Psoas muscle (tissue), 8 donors: Measurements from ENCODE around the gene CCDC97. TPM values are rescaled to one million over a fixed set of nuclear protein-coding genes. Genes with fewer than 3 reads are reported as not detected.

Experiments
- ATAC-seq, 4 donors: fragments of 200-7000 bp; cut with Tn5 transposase; one replicate each; pipeline ENCODE4 v1.9.1; 2020; ENCODE audit warnings: moderate library complexity in 3 of 4, mild to moderate bottlenecking in 2 of 4
- DNase-seq, 2 donors: peaks; one replicate each; pipeline ENCODE4 v3.0.0-alpha.2; 2020
- H3K27ac ChIP-seq: fragments of 200-600 bp; one replicate; pipeline ENCODE4 v1.8.0; 2022
- H3K27me3 ChIP-seq, 3 donors: fragments of 200-600 bp in 1 of 3; one replicate each; pipeline versions ENCODE4 v1.6.1 to v1.8.0; 2013 to 2022; ENCODE audit warnings: low read length in 2 of 3, mild to moderate bottlenecking in 2 of 3, moderate library complexity in 1 of 3; ENCODE audit not compliant: insufficient read depth in 3 of 3
- H3K36me3 ChIP-seq, 2 donors: fragments of 200-600 bp in 1 of 2; one replicate each; pipeline versions ENCODE4 v1.6.1 to v1.8.0; 2013 to 2022; ENCODE audit warnings: low read depth in 1 of 2, mild to moderate bottlenecking in 1 of 2, moderate library complexity in 1 of 2; ENCODE audit not compliant: insufficient read depth in 1 of 2
- H3K4me1 ChIP-seq: fragments of 200-600 bp; one replicate; pipeline ENCODE4 v1.8.0; 2022
- H3K4me3 ChIP-seq: fragments of 200-600 bp; one replicate; pipeline ENCODE4 v1.8.0; 2022; ENCODE audit warnings: mild to moderate bottlenecking
- H3K9me3 ChIP-seq: fragments of 200-600 bp; one replicate; pipeline ENCODE4 v1.8.0; 2022
- CTCF ChIP-seq: fragments of 200-600 bp; IDR thresholded peaks from one replicate; pipeline ENCODE4 v1.8.0; 2022; ENCODE audit warnings: antibody characterized with exemption
- WGBS, 3 donors: extraction: QIAGEN DNeasy Blood & Tissue Kit; methylation state at CpG; one replicate each; pipeline versions ENCODE4 v1.1.6 to v1.1.7; 2013; 5-methylcytosine and 5-hydroxymethylcytosine counted together
- intact Hi-C, 2 donors: fragments of 100-400 bp; cut with DNase I; formaldehyde crosslinking; loops; one replicate each; pipeline versions ENCODE4 v1.11.0 to v1.14.2; 2022
- polyA plus RNA-seq, 3 donors: library from polyadenylated mRNA; stranded (reverse); fragments of 200-250 nt; gene quantifications; one replicate each; pipeline ENCODE4 v1.2.3, GENCODE V29; 2013
- total RNA-seq, 4 donors: library from RNA; stranded (reverse); fragmentation: NEBNext Ultra II Directional in 2 of 4; extraction: Animal tissue kit (Norgen Biotek cat#: 25700) in 2 of 4; gene quantifications; one replicate each; pipeline versions ENCODE4 v1.2.1 to v1.2.4, GENCODE V29; 2021 to 2023
- donor health status: healthy with polysubstance abuse.
- donor health status: DM: no; HTN: no; CAD: no; lungs with moderate emphysema.
- donor health status: Bipolar disorder and iron deficiency.
- donor health status: healthy.
- donor health status: DM: yes; HTN: yes; CAD: no.
- donor health status: DM: no; HTN: no; CAD: no.
- donor health status: DM: no; HTN: no; CAD: no.
- donor health status: DM: yes; HTN: yes; CAD: no.

CCDC97 gene
- total and polyA plus RNA-seq, 7 donors = 13.7 to 25.7 (median 19.9) TPM

GRCh38 chr19:41356984-41357739 is 47.2 kb downstream of the CCDC97 start:
- Histone ChIP-seq H3K27me3 (peaks cover 0 to 20% (median 0%) of the 10 kb centered on the region in 3 donors), H3K4me1 (peaks cover 3% of the 10 kb centered on the region), H3K36me3 (no peaks in the 10 kb centered on the region), H3K9me3 (no peaks in the 10 kb centered on the region), H3K27ac (no peak overlapping the region), H3K4me3 (no peak overlapping the region)
- DNase-seq (no peak), ATAC-seq (no peak)
- intact Hi-C loops = no loop called here
- WGBS, 3 donors = 82 to 85% (median 84%) methylated on average over 11 of the region's 11 CpGs
- TF ChIP-seq CTCF = no peak

GRCh38 chr19:41357746-41358145 is 47.8 kb downstream of the CCDC97 start:
- DNase-seq (no peak), ATAC-seq (no peak)
- Histone ChIP-seq H3K27me3 (peaks cover 0 to 19% (median 0%) of the 10 kb centered on the region in 3 donors), H3K36me3 (no peaks in the 10 kb centered on the region), H3K9me3 (no peaks in the 10 kb centered on the region), H3K4me1 (peaks cover 3% of the 10 kb centered on the region), H3K4me3 (no peak overlapping the region), H3K27ac (no peak overlapping the region)
- intact Hi-C loops = no loop called here
- no peak for TF ChIP-seq CTCF
- WGBS, 3 donors = 90 to 95% (median 93%) methylated on average over 13 of the region's 13 CpGs

- TF ChIP-seq CTCF = no peak
- Histone ChIP-seq H3K27me3 (peaks cover 0 to 2% (median 0%) of the 10 kb centered on the region in 3 donors), H3K36me3 (no peaks in the 10 kb centered on the region), H3K4me3 (no peak overlapping the region), H3K4me1 (peaks cover 2% of the 10 kb centered on the region), H3K9me3 (no peaks in the 10 kb centered on the region), H3K27ac (no peak overlapping the region)
- DNase-seq = no peak
- ATAC-seq = no peak
- intact Hi-C loops = no loop called here
- WGBS, 3 donors = 82 to 100% (median 98%) methylated on average over 1 of the region's 1 CpG
These were observed 49.8 kb downstream of the CCDC97 start for GRCh38 chr19:41359741-41360140.

- no peaks in the 10 kb centered on the region for H3K9me3 ChIP-seq
- DNase-seq = no peak
- H3K4me1 ChIP-seq = peaks cover 7% of the 10 kb centered on the region
- no peak overlapping the region for H3K4me3 ChIP-seq
- WGBS, 3 donors = 75 to 86% (median 78%) methylated on average over 8 to 10 of the region's 10 CpGs
- H3K36me3 ChIP-seq = no peaks in the 10 kb centered on the region
- no peak for TF ChIP-seq CTCF
- no peak overlapping the region for H3K27ac ChIP-seq
- no peak for ATAC-seq
- intact Hi-C loops = no loop called here
- no peaks in the 10 kb centered on the region for H3K27me3 ChIP-seq
These were observed 52.3 kb downstream of the CCDC97 start for GRCh38 chr19:41362143-41362847.
